Activated naive CD8-positive, alpha-beta T cell treated with anti-CD3 and anti-CD28 coated beads, Interleukin-2, amount 50 U/mL, for 24 hours (primary cell): ENCODE data around the gene CASP1.
"Not testable (repeated sequence)": the region's sequence is repeated elsewhere in the genome, so short reads cannot be mapped to it uniquely, and the experiment has no call there.

Experiments
- ATAC-seq: fragments of 150-1000 bp; cut with Tn5 transposase; one replicate; pipeline ENCODE4 v1.10.0; 2021
- DNase-seq: peaks from one replicate; pipeline ENCODE4 v3.0.0; 2021
- H3K27ac Mint-ChIP-seq: one replicate; pipeline ENCODE4 v1.8.0; 2021; ENCODE audit warnings: mild to moderate bottlenecking, mixed read lengths
- H3K27me3 Mint-ChIP-seq: one replicate; pipeline ENCODE4 v1.8.0; 2021; ENCODE audit warnings: mixed read lengths
- H3K36me3 Mint-ChIP-seq: one replicate; pipeline ENCODE4 v1.8.0; 2021; ENCODE audit warnings: low read depth, mixed read lengths
- H3K4me1 Mint-ChIP-seq: one replicate; pipeline ENCODE4 v1.8.0; 2021; ENCODE audit warnings: mixed read lengths
- H3K4me3 Mint-ChIP-seq: one replicate; pipeline ENCODE4 v1.8.0; 2021; ENCODE audit warnings: mild to moderate bottlenecking, moderate library complexity, mixed read lengths
- H3K9me3 Mint-ChIP-seq: one replicate; pipeline ENCODE4 v1.8.0; 2021; ENCODE audit warnings: mixed read lengths

CASP1 gene

GRCh38 chr11:105034813-105035620, at the start of gene CASP1:
CASP1 (minus strand) TSS chr11:105035144; CDS start chr11:105035113, 31 bp downstream.
- Mint-ChIP-seq H3K9me3 (peaks cover 4% of the 10 kb centered on the region), H3K4me1 (peaks cover 46% of the 10 kb centered on the region), H3K27ac (peak within 1 kb of the TSS; percentile 94), H3K36me3 (peaks cover 29% of the 10 kb centered on the region), H3K27me3 (no peaks in the 10 kb centered on the region), H3K4me3 (peak within 1 kb of the TSS; percentile 87)
- peak; percentile 28 for DNase-seq
- ATAC-seq, result peak; percentile 84

- Mint-ChIP-seq H3K4me3 (no peak overlapping the region), H3K27ac (no peak overlapping the region), H3K36me3 (no peaks in the 10 kb centered on the region), H3K9me3 (no peaks in the 10 kb centered on the region), H3K27me3 (peaks cover 16% of the 10 kb centered on the region), H3K4me1 (peaks cover 21% of the 10 kb centered on the region)
- no peak for DNase-seq
- no peak for ATAC-seq
These were observed 46.6 kb upstream of the CASP1 start for GRCh38 chr11:105081412-105082150.

- not testable (repeated sequence) for H3K36me3 Mint-ChIP-seq, H3K4me3 Mint-ChIP-seq, H3K9me3 Mint-ChIP-seq, DNase-seq, H3K27ac Mint-ChIP-seq, ATAC-seq
- Mint-ChIP-seq H3K4me1 (peaks cover 21% of the 10 kb centered on the region), H3K27me3 (peaks cover 16% of the 10 kb centered on the region)
These were observed 45.4 kb upstream of the CASP1 start for GRCh38 chr11:105080171-105080906.

GRCh38 chr11:105078283-105078682, 43.3 kb upstream of the CASP1 start:
- Mint-ChIP-seq H3K4me1 (peaks cover 21% of the 10 kb centered on the region), H3K36me3 (no peaks in the 10 kb centered on the region), H3K9me3 (no peaks in the 10 kb centered on the region), H3K27me3 (peaks cover 13% of the 10 kb centered on the region), H3K27ac (no peak overlapping the region), H3K4me3 (no peak overlapping the region)
- DNase-seq (no peak), ATAC-seq (no peak)

- H3K4me1 Mint-ChIP-seq, result peaks cover 21% of the 10 kb centered on the region
- not testable (repeated sequence) for H3K9me3 Mint-ChIP-seq, H3K36me3 Mint-ChIP-seq, H3K27me3 Mint-ChIP-seq, DNase-seq, H3K4me3 Mint-ChIP-seq, H3K27ac Mint-ChIP-seq
- ATAC-seq, result peak; percentile 80
These were observed 42.3 kb upstream of the CASP1 start for GRCh38 chr11:105077141-105077790.

- Mint-ChIP-seq H3K9me3 (no peaks in the 10 kb centered on the region), H3K4me1 (peaks cover 20% of the 10 kb centered on the region), H3K27ac (no peak overlapping the region), H3K27me3 (peaks cover 5% of the 10 kb centered on the region), H3K36me3 (no peaks in the 10 kb centered on the region), H3K4me3 (no peak overlapping the region)
- ATAC-seq (no peak), DNase-seq (no peak)
These were observed 39.2 kb upstream of the CASP1 start for GRCh38 chr11:105074166-105074530.

- DNase-seq, result no peak
- no peaks in the 10 kb centered on the region for H3K9me3 Mint-ChIP-seq
- no peaks in the 10 kb centered on the region for H3K36me3 Mint-ChIP-seq
These were observed 38.7 kb upstream of the CASP1 start for GRCh38 chr11:105073456-105074165.

GRCh38 chr11:105072080-105072479, 37.1 kb upstream of the CASP1 start:
- not testable (repeated sequence) for H3K36me3 Mint-ChIP-seq, H3K4me3 Mint-ChIP-seq, ATAC-seq, H3K27me3 Mint-ChIP-seq, H3K9me3 Mint-ChIP-seq, H3K27ac Mint-ChIP-seq, DNase-seq
- H3K4me1 Mint-ChIP-seq, result peaks cover 15% of the 10 kb centered on the region

More at GRCh38 chr11:105073456-105074165, 38.7 kb upstream of the CASP1 start:
- H3K27ac Mint-ChIP-seq, result no peak overlapping the region
- peaks cover 5% of the 10 kb centered on the region for H3K27me3 Mint-ChIP-seq
- H3K4me3 Mint-ChIP-seq, result no peak overlapping the region
- ATAC-seq, result no peak
- peaks cover 20% of the 10 kb centered on the region for H3K4me1 Mint-ChIP-seq

- no peak for DNase-seq
- H3K27me3 Mint-ChIP-seq, result no peaks in the 10 kb centered on the region
- no peaks in the 10 kb centered on the region for H3K36me3 Mint-ChIP-seq
- peaks cover 13% of the 10 kb centered on the region for H3K4me1 Mint-ChIP-seq
- no peaks in the 10 kb centered on the region for H3K9me3 Mint-ChIP-seq
- H3K27ac Mint-ChIP-seq, result peak overlapping the region; percentile 9
- no peak for ATAC-seq
- H3K4me3 Mint-ChIP-seq, result peak overlapping the region; percentile 24
These were observed 36.3 kb upstream of the CASP1 start for GRCh38 chr11:105071089-105071732.

GRCh38 chr11:105070306-105070705, 35.4 kb upstream of the CASP1 start:
- Mint-ChIP-seq H3K9me3 (no peaks in the 10 kb centered on the region), H3K27me3 (no peaks in the 10 kb centered on the region), H3K27ac (no peak overlapping the region), H3K36me3 (no peaks in the 10 kb centered on the region), H3K4me3 (no peak overlapping the region), H3K4me1 (peaks cover 13% of the 10 kb centered on the region)
- DNase-seq (no peak), ATAC-seq (no peak)

GRCh38 chr11:105069749-105070148, 34.8 kb upstream of the CASP1 start:
- ATAC-seq, result not testable (repeated sequence)

GRCh38 chr11:105063245-105063941, 28.4 kb upstream of the CASP1 start:
- DNase-seq, H3K27ac Mint-ChIP-seq, H3K36me3 Mint-ChIP-seq, ATAC-seq, H3K4me3 Mint-ChIP-seq, H3K9me3 Mint-ChIP-seq, H3K27me3 Mint-ChIP-seq, H3K4me1 Mint-ChIP-seq: not testable (repeated sequence)

More at GRCh38 chr11:105069749-105070148, 34.8 kb upstream of the CASP1 start:
- peaks cover 13% of the 10 kb centered on the region for H3K4me1 Mint-ChIP-seq
- not testable (repeated sequence) for H3K27me3 Mint-ChIP-seq, H3K27ac Mint-ChIP-seq, H3K4me3 Mint-ChIP-seq, DNase-seq, H3K9me3 Mint-ChIP-seq, H3K36me3 Mint-ChIP-seq

GRCh38 chr11:105057432-105057831, 22.5 kb upstream of the CASP1 start:
- no peak overlapping the region for H3K27ac Mint-ChIP-seq
- ATAC-seq (no peak), DNase-seq (no peak)
- H3K36me3 Mint-ChIP-seq, result no peaks in the 10 kb centered on the region
- no peaks in the 10 kb centered on the region for H3K9me3 Mint-ChIP-seq
- H3K4me1 Mint-ChIP-seq, result no peaks in the 10 kb centered on the region
- H3K4me3 Mint-ChIP-seq, result no peak overlapping the region
- H3K27me3 Mint-ChIP-seq, result peaks cover 2% of the 10 kb centered on the region
